CD4-positive, alpha-beta T cell (primary cell): Measurements from ENCODE around the gene SMIM1. TPM values are rescaled to one million over a fixed set of nuclear protein-coding genes. Genes with fewer than 3 reads are reported as not detected.
A peak's percentile ranks its signal among the peaks of the same experiment; 100 is the strongest.

Experiments
- ATAC-seq: fragments of 200-7000 bp; cut with Tn5 transposase; one replicate; pipeline ENCODE4 v1.10.0; 2022; ENCODE audit warnings: mild to moderate bottlenecking; ENCODE audit not compliant: poor library complexity
- CTCF ChIA-PET: fragments of 350-600 bp; sonication (Branson Sonifier 250); formaldehyde crosslinking; loops from one replicate; lab custom pipeline; 2021; ENCODE audit warnings: antibody characterized with exemption, inconsistent platforms; lab: Charles Lee
- POLR2A ChIA-PET: fragments of 350-600 bp; sonication (Branson Sonifier 250); formaldehyde crosslinking; loops from one replicate; lab custom pipeline; 2021; ENCODE audit warnings: antibody characterized with exemption, inconsistent platforms; lab: Charles Lee
- DNase-seq, 14 experiments: peaks; one replicate each; pipeline ENCODE4 v3.0.0-alpha.2; 2013 to 2020; ENCODE audit warnings: mixed read lengths in 2 of 14
- H3K27ac ChIP-seq, 2 donors: one replicate each; pipeline versions ENCODE4 v1.5.1 to v1.7.0; 2013; ENCODE audit warnings: low read length in 2 of 2, low read depth in 1 of 2, mild to moderate bottlenecking in 1 of 2
- H3K27me3 ChIP-seq, 2 experiments: 1 replicate in 1 of 2; 2 replicates in 1 of 2; pipeline versions ENCODE4 v1.6.1 to v1.7.0; 2013; ENCODE audit warnings: low read length in 2 of 2, control low read depth in 1 of 2, mild to moderate bottlenecking in 1 of 2, moderate library complexity in 1 of 2; ENCODE audit not compliant: insufficient read depth in 2 of 2, control insufficient read depth in 1 of 2
- H3K36me3 ChIP-seq: one replicate; pipeline ENCODE4 v1.6.1; 2013; ENCODE audit warnings: low read length, control low read depth; ENCODE audit not compliant: insufficient read depth
- H3K4me1 ChIP-seq: one replicate; pipeline ENCODE4 v1.6.1; 2013; ENCODE audit warnings: low read length, control low read depth; ENCODE audit not compliant: insufficient read depth
- H3K4me3 ChIP-seq: one replicate; pipeline ENCODE4 v1.5.1; 2013; ENCODE audit warnings: mild to moderate bottlenecking, low read length, moderate library complexity
- H3K9me3 ChIP-seq, 2 experiments: 1 replicate in 1 of 2; 2 replicates in 1 of 2; pipeline versions ENCODE4 v1.6.1 to v1.7.0; 2013; ENCODE audit warnings: low read length in 2 of 2, mild to moderate bottlenecking in 2 of 2, control low read depth in 1 of 2, moderate library complexity in 1 of 2; ENCODE audit not compliant: control insufficient read depth in 1 of 2, insufficient read depth in 1 of 2
- H3K27ac Mint-ChIP-seq: one replicate; pipeline ENCODE4 v1.8.0; 2020; ENCODE audit warnings: mixed read lengths
- H3K27me3 Mint-ChIP-seq: one replicate; pipeline ENCODE4 v1.8.0; 2021; ENCODE audit warnings: mixed read lengths
- H3K36me3 Mint-ChIP-seq: one replicate; pipeline ENCODE4 v1.8.0; 2021; ENCODE audit warnings: low read depth, mixed read lengths
- H3K4me1 Mint-ChIP-seq: one replicate; pipeline ENCODE4 v1.8.0; 2021; ENCODE audit warnings: low read depth, mixed read lengths
- H3K4me3 Mint-ChIP-seq: one replicate; pipeline ENCODE4 v1.8.0; 2020; ENCODE audit warnings: mild to moderate bottlenecking, mixed read lengths
- H3K9me3 Mint-ChIP-seq: one replicate; pipeline ENCODE4 v1.8.0; 2020; ENCODE audit warnings: mixed read lengths
- CTCF ChIP-seq: fragments of 200-600 bp; IDR thresholded peaks from one replicate; pipeline ENCODE4 v1.8.0; 2022; ENCODE audit warnings: antibody characterized with exemption, mild to moderate bottlenecking
- intact Hi-C, 2 experiments: fragments of 100-400 bp; cut with DNase I in 1 of 2; cut with micrococcal nuclease in 1 of 2; formaldehyde crosslinking; loops; one replicate each; pipeline versions ENCODE4 v1.15.1 to v1.9.0; 2023 to 2025; cut with DNase I, micrococcal nuclease
- total RNA-seq, 174 experiments: library from RNA in 2 of 174; stranded (reverse) in 2 of 174; gene quantifications; one replicate each; pipeline ENCODE4 v1.2.3 and lab custom pipeline; 2021 to 2026

Gene SMIM1
- total RNA-seq, 2 experiments from 2014 or later: 1.8 to 2.6 TPM

GRCh38 chr1:3774276-3774945 lies 1.9 kb downstream of the SMIM1 start:
- Histone ChIP-seq H3K36me3 (peaks cover 7% of the 10 kb centered on the region), H3K4me1 (peaks cover 33% of the 10 kb centered on the region), H3K27me3 (no peaks in the 10 kb centered on the region), H3K4me3 (no peak overlapping the region), H3K27ac (no peak overlapping the region), H3K9me3 (no peaks in the 10 kb centered on the region)
- peaks cover 3% of the 10 kb centered on the region for H3K36me3 Mint-ChIP-seq
- peak in 1 of 14 experiments; percentile 44 for DNase-seq
- CTCF ChIA-PET: interaction anchor here (1.2 kb wide), 1 partner anchor 50 kb away, joined by 3 read pairs; no protein-coding TSS in a partner anchor
- no peak for TF ChIP-seq CTCF
- H3K4me1 Mint-ChIP-seq: peaks cover 5% of the 10 kb centered on the region
- intact Hi-C loops: loop anchor here in 1 of 2 experiments (10.0 kb wide), 1 partner anchor 1250 kb away; the partner anchor contains the start of gene PANK4
- H3K27me3 Mint-ChIP-seq: no peaks in the 10 kb centered on the region
- POLR2A ChIA-PET: interaction anchor here (1.7 kb wide), 1 partner anchor 22 kb away, joined by 7 read pairs; the partner anchor contains the start of gene LRRC47
- H3K27ac Mint-ChIP-seq: no peak overlapping the region
- H3K4me3 Mint-ChIP-seq: no peak overlapping the region
- no peaks in the 10 kb centered on the region for H3K9me3 Mint-ChIP-seq
- ATAC-seq: no peak

GRCh38 chr1:3774946-3775489 lies 2.5 kb downstream of the SMIM1 start:
- H3K4me3 Mint-ChIP-seq: peak overlapping the region; percentile 15

More at GRCh38 chr1:3774946-3775489, 2.5 kb downstream of the SMIM1 start:
- POLR2A ChIA-PET: no interaction called here
- Histone ChIP-seq H3K4me3 (no peak overlapping the region), H3K27me3 (no peaks in the 10 kb centered on the region), H3K9me3 (no peaks in the 10 kb centered on the region), H3K36me3 (peaks cover 13% of the 10 kb centered on the region), H3K4me1 (peaks cover 33% of the 10 kb centered on the region), H3K27ac (no peak overlapping the region)
- DNase-seq (peak in 1 of 14 experiments; percentile 33), ATAC-seq (no peak)
- TF ChIP-seq CTCF: no peak
- Mint-ChIP-seq H3K9me3 (no peaks in the 10 kb centered on the region), H3K27ac (no peak overlapping the region), H3K27me3 (no peaks in the 10 kb centered on the region), H3K4me1 (peaks cover 5% of the 10 kb centered on the region), H3K36me3 (peaks cover 9% of the 10 kb centered on the region)
- intact Hi-C loops: loop anchor here in 1 of 2 experiments (10.0 kb wide), 1 partner anchor 1250 kb away; the partner anchor contains the start of gene PANK4
- CTCF ChIA-PET: interaction anchor here (1.2 to 1.5 kb wide), 4 partner anchors 12 to 82 kb away, joined by 3 to 16 read pairs (median 8); partner anchors contain the start of genes CEP104, DFFB and LRRC47
